Measurements from ENCODE around the gene NEXN. TPM values are rescaled to one million over a fixed set of nuclear protein-coding genes. Genes with fewer than 3 reads are reported as not detected.

The NEXN gene
- total and polyA plus RNA-seq, 2 of the 8 experiments (the other 6 are each of a cell fraction or from before 2014, with no cell fraction given), result 0.20 to 2.9 TPM

- 95% methylated on average over 2 of the region's 2 CpGs; no CpG with 5 or more reads in 1 of the 2 experiments for WGBS, 2 experiments (ENCODE audit: extremely low coverage in 1 of 2, insufficient coverage in 1 of 2, insufficient read length in 1 of 2, insufficient replicate concordance in 2 of 2, low coverage in 1 of 2, low lambda C conversion rate in 2 of 2, missing lambda C conversion rate in 1 of 2)
- Histone ChIP-seq H3K23ac (ENCODE audit: insufficient read length) (no peak overlapping the region), H3K23me2 (ENCODE audit: low read depth, low read length) (no peaks in the 10 kb centered on the region), H2BK5ac (ENCODE audit: low read depth, low read length) (no peak overlapping the region), H3K9me3 (ENCODE audit: insufficient read depth in 2 of 2, low read depth in 1 of 2, low read length in 1 of 2) (no peaks in the 10 kb centered on the region), H3K14ac (ENCODE audit: insufficient read length) (no peak overlapping the region), H3K36me3 (ENCODE audit: control insufficient read depth in 2 of 4, insufficient read depth in 4 of 4, low read length in 3 of 4) (peaks cover 54 to 100% (median 91%) of the 10 kb centered on the region in 4 experiments), H4K91ac (replicated peaks; ENCODE audit: insufficient read length, low read length) (no peak overlapping the region), H3K56ac (replicated peaks; ENCODE audit: insufficient read length, low read depth, low read length) (no peak overlapping the region), H3K18ac (ENCODE audit: extremely low read depth, low read length) (no peak overlapping the region), H2AFZ (ENCODE audit: low read length) (no peak overlapping the region), H4K8ac (ENCODE audit: extremely low read depth, insufficient read depth, low read length) (no peak overlapping the region), H2BK15ac (ENCODE audit: low read length) (no peak overlapping the region), H2BK12ac (ENCODE audit: low read depth, low read length) (no peak overlapping the region), H3K27ac (ENCODE audit: low read depth, low read length) (no peak overlapping the region), H2BK20ac (ENCODE audit: low read length) (no peak overlapping the region), H3K79me1 (ENCODE audit: low read depth, low read length) (peaks cover 3% of the 10 kb centered on the region; the same call in 1 of the 2 replicates), H3K4me3 (ENCODE audit: extremely low read depth in 1 of 4, insufficient read depth in 2 of 4, low read depth in 3 of 4, low read length in 4 of 4) (no peak overlapping the region), H3K79me2 (ENCODE audit: control insufficient read depth in 1 of 2, insufficient read depth in 2 of 2, low read length in 2 of 2) (peaks cover 6 to 43% of the 10 kb centered on the region in 2 experiments; a peak in 3 of 4 replicates), H3K27me3 (replicated peaks in 1 of 4; ENCODE audit: control insufficient read depth in 3 of 4, extremely low read depth in 1 of 4, insufficient read depth in 3 of 4, low read length in 3 of 4) (no peaks in the 10 kb centered on the region), H3K9ac (replicated peaks in 1 of 4; ENCODE audit: extremely low read depth in 1 of 4, low read depth in 3 of 4, low read length in 3 of 4) (no peak overlapping the region), H4K20me1 (replicated peaks in 1 of 2; ENCODE audit: control insufficient read depth in 1 of 2, insufficient read depth in 2 of 2, low read length in 2 of 2) (peaks cover 10 to 13% of the 10 kb centered on the region in 2 experiments), H4K5ac (ENCODE audit: insufficient read length, low read depth, low read length) (no peak overlapping the region), H2BK120ac (replicated peaks; ENCODE audit: low read depth, low read length) (no peak overlapping the region), H2AK5ac (ENCODE audit: low read depth, low read length) (no peak overlapping the region), H3K4ac (replicated peaks; ENCODE audit: insufficient read length, low read depth, low read length) (no peak overlapping the region), H3K4me1 (replicated peaks in 1 of 4; ENCODE audit: control insufficient read depth in 3 of 4, insufficient read depth in 4 of 4, low read length in 3 of 4) (no peaks in the 10 kb centered on the region), H3K4me2 (ENCODE audit: insufficient read depth in 1 of 2, low read depth in 2 of 2, low read length in 2 of 2) (no peak overlapping the region)
- ChIA-PET POLR2A (ENCODE audit: partially characterized antibody) (no interaction called here), CTCF (ENCODE audit: partially characterized antibody) (no interaction called here)
- DNase-seq (ENCODE audit: low read depth in 1 of 2, low spot score in 2 of 2) (no peak), FAIRE-seq (no peak)
- no peak for TF ChIP-seq KDM1A (IDR thresholded peaks at IDR 0.05; ENCODE audit: borderline replicate concordance, low read length)
- TF ChIP-seq POU5F1 (IDR thresholded peaks at IDR 0.05; ENCODE audit: low read depth, low read length), result no peak
- TF ChIP-seq TEAD4 (IDR thresholded peaks at IDR 0.05; ENCODE audit: low read depth, low read length), result no peak
- no peak for TF ChIP-seq NRF1 (IDR thresholded peaks at IDR 0.05; ENCODE audit: low read depth, low read length)
- TF ChIP-seq RFX5 (IDR thresholded peaks at IDR 0.05; ENCODE audit: borderline replicate concordance, low read depth, low read length), result no peak
- TF ChIP-seq ASH2L (IDR thresholded peaks at IDR 0.05; ENCODE audit: low read length), result no peak
- no peak for TF ChIP-seq RAD21 (IDR thresholded peaks at IDR 0.05 in 1 of 2, conservative IDR thresholded peaks at IDR 0.05 in 1 of 2; ENCODE audit: low read depth in 2 of 2, low read length in 2 of 2)
- no peak for TF ChIP-seq BCL11A (IDR thresholded peaks at IDR 0.05; ENCODE audit: low read depth in 2 of 2, low read length in 2 of 2)
- no peak for TF ChIP-seq SAP30 (IDR thresholded peaks at IDR 0.05; ENCODE audit: insufficient read depth, insufficient replicate concordance, low read length)
- TF ChIP-seq MAFK (IDR thresholded peaks at IDR 0.05; ENCODE audit: low read depth, low read length), result no peak
Observed at GRCh38 chr1:77961392-77961791, 73.0 kb downstream of the NEXN start.
